IPS-11a (cell line): ENCODE results near the gene USH1C.

ENCODE experiments used
- H3K4me3 ChIP-seq: one replicate; pipeline ENCODE4 v1.5.1; 2013; ENCODE audit warnings: low read depth, low read length, control low read depth

USH1C gene

DNA sequence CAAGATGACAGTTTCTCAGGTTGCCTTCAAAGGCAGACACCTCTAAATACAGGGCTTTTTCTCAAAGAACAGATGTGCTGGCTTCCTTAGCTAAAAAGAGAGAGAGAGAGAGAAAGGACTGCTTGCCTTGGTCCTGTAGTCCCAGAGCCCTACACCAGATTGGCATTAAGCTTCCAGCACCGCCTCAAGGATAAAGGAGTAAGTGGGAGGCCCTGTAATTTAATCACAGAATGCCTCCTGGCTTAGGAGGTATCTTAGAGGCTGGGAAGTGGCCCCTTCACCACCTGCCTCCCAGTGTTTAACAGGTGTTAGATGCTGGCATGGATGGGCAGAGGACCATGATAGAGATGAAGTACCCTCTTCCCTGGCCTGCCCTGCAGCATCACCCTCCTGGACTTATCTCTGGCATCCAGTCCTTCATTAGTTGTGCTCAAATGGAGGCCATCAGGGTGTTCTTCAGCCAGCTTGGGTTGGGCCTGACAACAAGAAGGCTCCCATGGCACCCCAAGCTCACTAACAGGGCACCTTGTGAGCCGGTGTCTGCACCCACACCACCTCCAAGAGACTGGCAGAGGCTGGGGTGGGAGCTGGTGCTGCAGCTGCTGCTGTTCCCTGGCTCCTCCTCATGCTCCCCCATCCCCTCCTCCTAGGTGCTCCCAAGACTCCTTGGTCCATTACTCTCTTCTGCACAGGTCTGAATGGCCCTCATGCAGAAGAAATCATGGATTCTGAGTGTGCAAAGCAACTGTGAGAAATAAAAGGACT, 100.1 kb downstream of the USH1C start:
- no peak overlapping the region for H3K4me3 ChIP-seq
